PC-3 (cell line): ENCODE data around the gene TRIM26. TPM values are rescaled to one million over a fixed set of nuclear protein-coding genes. Genes with fewer than 3 reads are reported as not detected.

ENCODE experiments used
- ATAC-seq: fragments of 200-7000 bp; cut with Tn5 transposase; 2 replicates; pipeline ENCODE4 v1.9.1; 2020; ENCODE audit warnings: mild to moderate bottlenecking, moderate library complexity
- BruUV-seq: library from RNA; stranded (reverse); fragments of 400-500 nt; replicated peaks from 2 replicates; lab custom pipeline; 2021; lab: Mats Ljungman, UMichigan
- CTCF ChIA-PET: fragments of 300-600 bp; sonication (Branson Sonifier 250); formaldehyde crosslinking; loops from one replicate; lab custom pipeline; 2022; ENCODE audit warnings: antibody characterized with exemption; lab: Charles Lee
- POLR2A ChIA-PET: fragments of 300-600 bp; sonication (Branson Sonifier 250); formaldehyde crosslinking; loops from one replicate; lab custom pipeline; 2022; ENCODE audit warnings: antibody characterized with exemption; ENCODE audit not compliant: unreplicated experiment; lab: Charles Lee
- DNase-seq: peaks from one replicate; pipeline ENCODE4 v3.0.0-alpha.2; 2015
- H2AFZ ChIP-seq: fragments of 300-600 bp; sonication (generic); 2 replicates; pipeline ENCODE4 v1.6.0; 2016; ENCODE audit warnings: antibody characterized with exemption, low read length
- H3F3A ChIP-seq: fragments of 300-600 bp; sonication (generic); one replicate; pipeline ENCODE4 v1.6.0; 2017; ENCODE audit warnings: antibody characterized with exemption, low read length, control low read depth, mild to moderate bottlenecking; ENCODE audit not compliant: unreplicated experiment
- H3K27ac ChIP-seq: fragments of 300-600 bp; sonication (generic); 2 replicates; pipeline ENCODE4 v1.5.1; 2016; ENCODE audit warnings: mild to moderate bottlenecking, low read length
- H3K27me3 ChIP-seq: fragments of 300-600 bp; sonication (generic); 2 replicates; pipeline ENCODE4 v1.6.1; 2016; ENCODE audit warnings: low read length, mixed read lengths
- H3K36me3 ChIP-seq: fragments of 300-600 bp; sonication (generic); 2 replicates; pipeline ENCODE4 v1.6.1; 2016; ENCODE audit warnings: low read depth, mixed run types, low read length, mixed read lengths
- H3K4me1 ChIP-seq: fragments of 300-600 bp; sonication (generic); 2 replicates; pipeline ENCODE4 v1.5.1; 2016; ENCODE audit warnings: low read length; ENCODE audit not compliant: insufficient read depth
- H3K4me2 ChIP-seq: fragments of 300-600 bp; sonication (generic); 2 replicates; pipeline ENCODE4 v1.6.0; 2016; ENCODE audit warnings: low read length
- H3K4me3 ChIP-seq: fragments of 300-600 bp; sonication (generic); 2 replicates; pipeline ENCODE4 v1.5.1; 2016; ENCODE audit warnings: mild to moderate bottlenecking, low read length, mixed read lengths
- H3K79me2 ChIP-seq: fragments of 300-600 bp; sonication (generic); 2 replicates; pipeline ENCODE4 v1.6.1; 2017; ENCODE audit warnings: low read length, mixed read lengths
- H3K9ac ChIP-seq: fragments of 300-600 bp; sonication (generic); 2 replicates; pipeline ENCODE4 v1.6.0; 2016; ENCODE audit warnings: mild to moderate bottlenecking, low read length
- H3K9me2 ChIP-seq: fragments of 300-600 bp; sonication (generic); replicated peaks from 2 replicates; pipeline ENCODE4 v1.6.1; 2016; ENCODE audit warnings: mixed run types, low read length, mixed read lengths
- H3K9me3 ChIP-seq: fragments of 300-600 bp; sonication (generic); 2 replicates; pipeline ENCODE4 v1.6.1; 2016; ENCODE audit warnings: low read length, mixed read lengths
- H4K20me1 ChIP-seq: fragments of 300-600 bp; sonication (generic); 2 replicates; pipeline ENCODE4 v1.6.1; 2016; ENCODE audit warnings: low read length, mixed read lengths
- CTCF ChIP-seq: fragments of 300-600 bp; sonication (generic); conservative IDR thresholded peaks from 2 replicates; pipeline ENCODE4 v1.5.1; 2017; ENCODE audit warnings: antibody characterized with exemption, low read depth, mild to moderate bottlenecking, low read length
- EZH2 ChIP-seq: fragments of 300-600 bp; sonication (generic); IDR thresholded peaks from one replicate; pipeline ENCODE4 v1.6.1; 2017; ENCODE audit warnings: antibody characterized with exemption, mild to moderate bottlenecking, low read length; ENCODE audit not compliant: unreplicated experiment
- EZH2phosphoT487 ChIP-seq: fragments of 300-600 bp; sonication (generic); IDR thresholded peaks from 2 replicates; pipeline ENCODE4 v1.6.1; 2018; ENCODE audit warnings: mild to moderate bottlenecking, antibody characterized with exemption, low read length, borderline replicate concordance
- intact Hi-C: fragments of 100-400 bp; cut with micrococcal nuclease; formaldehyde crosslinking; loops from 2 replicates; pipeline ENCODE4 v1.9.0; 2023
- total RNA-seq: library from RNA; depleted of rRNA; stranded (reverse); fragments of >200 nt; gene quantifications from 2 replicates; pipeline ENCODE4 v1.2.3, GENCODE V29; 2014

Gene TRIM26
- total RNA-seq, 1 experiment from 2014 or later, result 48.1 TPM

GRCh38 chr6:30154709-30155519, 58.3 kb downstream of the TRIM26 start:
- Histone ChIP-seq H3K27ac (peak overlapping the region; percentile 69), H2AFZ (no peak overlapping the region), H3K27me3 (no peaks in the 10 kb centered on the region), H3F3A (peaks cover 5% of the 10 kb centered on the region), H3K9me3 (no peaks in the 10 kb centered on the region), H3K36me3 (no peaks in the 10 kb centered on the region), H3K9me2 (no peaks in the 10 kb centered on the region), H4K20me1 (no peaks in the 10 kb centered on the region), H3K4me2 (peak overlapping the region; percentile 66), H3K4me3 (peak overlapping the region; percentile 8; the same call in 1 of the 2 replicates), H3K4me1 (peaks cover 32% of the 10 kb centered on the region), H3K79me2 (no peaks in the 10 kb centered on the region), H3K9ac (peak overlapping the region; percentile 38)
- ChIA-PET POLR2A (interaction anchor here (0.6 kb wide), 1 partner anchor 88 kb away, joined by 3 read pairs; no protein-coding TSS in a partner anchor), CTCF (no interaction called here)
- TF ChIP-seq EZH2phosphoT487, result no peak
- TF ChIP-seq CTCF, result no peak
- TF ChIP-seq EZH2, result no peak
- peak; percentile 93 for DNase-seq
- ATAC-seq, result peak; percentile 94
- intact Hi-C loops, result no loop called here
- no TSS peak for BruUV-seq

- H4K20me1 ChIP-seq, result no peaks in the 10 kb centered on the region
- H3K4me1 ChIP-seq, result peaks cover 32% of the 10 kb centered on the region
- no peak for ATAC-seq
- ChIA-PET CTCF (no interaction called here), POLR2A (interaction anchor here (0.6 kb wide), 1 partner anchor 88 kb away, joined by 3 read pairs; no protein-coding TSS in a partner anchor)
- H3K9ac ChIP-seq, result no peak overlapping the region
- intact Hi-C loops, result no loop called here
- no peaks in the 10 kb centered on the region for H3K36me3 ChIP-seq
- H3K27ac ChIP-seq, result peak overlapping the region; percentile 51
- TF ChIP-seq EZH2phosphoT487 (no peak), EZH2 (no peak), CTCF (no peak)
- BruUV-seq, result no TSS peak
- no peaks in the 10 kb centered on the region for H3K9me3 ChIP-seq
- H3K27me3 ChIP-seq, result no peaks in the 10 kb centered on the region
- no peak for DNase-seq
- no peaks in the 10 kb centered on the region for H3K9me2 ChIP-seq
- H2AFZ ChIP-seq, result no peak overlapping the region
- H3K4me3 ChIP-seq, result no peak overlapping the region
- peak overlapping the region; percentile 66 for H3K4me2 ChIP-seq
- H3K79me2 ChIP-seq, result no peaks in the 10 kb centered on the region
- peaks cover 5% of the 10 kb centered on the region for H3F3A ChIP-seq
Measured at GRCh38 chr6:30154061-30154460, 59.1 kb downstream of the TRIM26 start.
